Erythroblast (primary cell): Measurements from ENCODE around the gene DIP2A.

Experiments
- GATA1 ChIP-seq: IDR thresholded peaks from 2 replicates; pipeline ENCODE4 v1.6.1; 2011; ENCODE audit warnings: low read depth, mild to moderate bottlenecking, control low read depth, low read length, moderate library complexity
- POLR2A ChIP-seq: IDR thresholded peaks from 2 replicates; pipeline ENCODE4 v1.6.1; 2011; ENCODE audit warnings: mild to moderate bottlenecking, low read length

GRCh38 chr21:46557919-46558392, 99.3 kb downstream of the DIP2A start:
- TF ChIP-seq POLR2A, result no peak
- no peak for TF ChIP-seq GATA1
